Activated CD4-positive, alpha-beta T cell treated with anti-CD3 and anti-CD28 coated beads, Interleukin-2, amount 50 U/mL, for 4 hours (primary cell): ENCODE results near the gene MTSS2.
"Not testable (repeated sequence)": the region's sequence is repeated elsewhere in the genome, so short reads cannot be mapped to it uniquely, and the experiment has no call there.

Source experiments
- DNase-seq, 2 experiments: peaks; one replicate each; pipeline ENCODE4 v3.0.0-alpha.2; 2020

The MTSS2 gene

DNA sequence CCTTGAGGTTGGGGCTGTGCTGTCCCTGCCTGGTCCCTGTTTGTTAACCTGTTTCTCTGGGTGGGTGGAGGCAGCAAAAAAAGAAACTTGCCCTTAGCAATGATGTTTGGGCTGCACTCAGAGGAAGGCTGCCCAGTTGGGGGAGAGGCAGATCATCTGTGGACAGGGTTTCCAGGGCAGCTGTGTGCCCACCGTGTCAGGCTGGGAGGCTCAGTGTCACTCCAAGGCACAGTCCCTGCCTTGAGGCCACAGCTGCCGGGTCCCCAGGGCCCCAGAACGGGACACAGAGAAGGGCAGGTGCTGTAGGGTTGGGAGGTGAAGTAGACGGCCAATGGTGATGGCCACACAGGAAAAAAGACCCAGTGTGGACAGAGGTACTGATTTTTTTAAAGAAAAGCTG lies 35.6 kb downstream of the MTSS2 start:
- no peak for DNase-seq

DNA sequence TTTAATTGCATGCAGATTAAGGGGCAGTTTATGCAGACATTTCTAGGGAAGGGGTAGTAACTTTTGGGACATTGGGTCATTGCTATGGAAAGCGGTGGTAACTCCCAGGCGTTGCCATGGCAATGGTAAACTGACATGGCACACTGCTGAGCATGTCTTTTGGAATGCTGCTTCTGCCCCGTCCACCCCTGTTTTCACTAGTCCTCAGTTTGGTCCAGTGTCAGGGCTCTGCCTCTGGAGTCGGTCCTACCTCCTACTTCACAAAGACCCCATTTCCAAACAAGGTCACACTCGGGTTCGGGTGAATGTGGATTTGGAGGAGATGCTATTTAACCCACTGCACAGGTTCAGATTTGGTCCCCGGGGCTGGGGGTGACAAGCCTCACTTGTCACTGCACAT lies 36.6 kb downstream of the MTSS2 start:
- no peak for DNase-seq

DNA sequence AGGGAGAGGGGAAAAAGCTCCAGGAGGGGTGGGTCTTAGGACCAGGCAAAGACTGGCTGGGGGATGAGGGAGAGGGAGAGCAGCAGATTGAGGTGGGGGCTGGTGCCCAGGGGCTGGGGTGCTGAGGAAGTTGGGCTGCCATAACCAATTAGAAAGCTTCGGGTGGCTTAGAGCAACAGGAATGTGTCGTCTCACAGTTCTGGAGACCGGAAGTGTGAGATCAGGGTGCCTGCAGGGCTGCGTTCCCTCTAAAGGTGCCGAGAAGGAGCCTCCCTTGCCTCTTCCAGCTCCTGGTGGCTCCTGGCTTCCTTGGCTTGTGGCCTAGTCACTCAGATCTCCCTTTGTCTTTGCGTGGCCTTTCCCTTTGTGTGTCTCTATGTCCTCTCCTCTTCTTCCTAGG lies 37.2 kb downstream of the MTSS2 start:
- DNase-seq, result no peak

DNA sequence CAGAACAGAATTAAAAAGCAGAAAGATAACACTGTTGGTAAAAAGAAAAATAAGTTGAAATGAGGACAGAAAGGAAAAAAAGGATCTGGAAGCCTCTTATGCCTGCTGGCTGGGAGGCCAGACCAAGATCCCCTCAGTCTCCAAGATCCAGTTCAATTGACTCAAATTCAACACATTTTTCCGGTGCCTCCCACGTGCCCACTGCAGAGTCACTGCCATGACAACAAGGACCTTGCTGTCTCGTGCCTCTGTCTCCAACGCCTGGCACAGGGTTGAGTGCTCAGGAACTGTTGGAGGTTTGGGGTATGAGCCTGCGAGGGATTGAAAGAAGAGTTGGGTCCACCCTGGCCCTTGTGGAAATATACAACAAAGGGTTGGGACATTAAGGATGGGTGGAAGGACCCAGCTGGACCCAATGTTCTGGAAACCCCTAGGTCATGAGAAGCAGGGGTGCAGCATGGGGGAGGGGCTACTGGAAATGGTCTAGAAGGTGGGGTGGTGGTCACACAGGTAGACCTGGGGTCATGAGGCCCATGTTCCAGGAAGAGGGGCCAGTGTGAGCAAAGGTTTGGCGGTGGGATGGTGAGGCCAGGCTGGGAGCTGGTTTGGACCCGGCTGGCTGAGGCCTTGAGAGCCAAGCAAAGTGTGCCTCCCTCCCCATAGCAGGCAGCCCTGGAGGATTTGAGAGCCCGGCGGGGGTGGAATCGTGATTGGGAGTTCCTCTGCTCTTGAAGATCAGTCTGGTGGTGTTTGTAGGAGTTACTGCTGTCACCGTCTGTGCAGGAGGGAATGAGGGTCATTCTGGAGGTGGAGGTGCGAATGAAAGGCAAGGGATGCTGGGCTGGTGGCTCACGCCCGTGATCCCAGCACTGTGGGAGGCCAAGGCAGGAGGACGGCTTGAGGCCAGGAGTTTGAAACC lies 38.2 kb downstream of the MTSS2 start:
- DNase-seq, result no peak

DNA sequence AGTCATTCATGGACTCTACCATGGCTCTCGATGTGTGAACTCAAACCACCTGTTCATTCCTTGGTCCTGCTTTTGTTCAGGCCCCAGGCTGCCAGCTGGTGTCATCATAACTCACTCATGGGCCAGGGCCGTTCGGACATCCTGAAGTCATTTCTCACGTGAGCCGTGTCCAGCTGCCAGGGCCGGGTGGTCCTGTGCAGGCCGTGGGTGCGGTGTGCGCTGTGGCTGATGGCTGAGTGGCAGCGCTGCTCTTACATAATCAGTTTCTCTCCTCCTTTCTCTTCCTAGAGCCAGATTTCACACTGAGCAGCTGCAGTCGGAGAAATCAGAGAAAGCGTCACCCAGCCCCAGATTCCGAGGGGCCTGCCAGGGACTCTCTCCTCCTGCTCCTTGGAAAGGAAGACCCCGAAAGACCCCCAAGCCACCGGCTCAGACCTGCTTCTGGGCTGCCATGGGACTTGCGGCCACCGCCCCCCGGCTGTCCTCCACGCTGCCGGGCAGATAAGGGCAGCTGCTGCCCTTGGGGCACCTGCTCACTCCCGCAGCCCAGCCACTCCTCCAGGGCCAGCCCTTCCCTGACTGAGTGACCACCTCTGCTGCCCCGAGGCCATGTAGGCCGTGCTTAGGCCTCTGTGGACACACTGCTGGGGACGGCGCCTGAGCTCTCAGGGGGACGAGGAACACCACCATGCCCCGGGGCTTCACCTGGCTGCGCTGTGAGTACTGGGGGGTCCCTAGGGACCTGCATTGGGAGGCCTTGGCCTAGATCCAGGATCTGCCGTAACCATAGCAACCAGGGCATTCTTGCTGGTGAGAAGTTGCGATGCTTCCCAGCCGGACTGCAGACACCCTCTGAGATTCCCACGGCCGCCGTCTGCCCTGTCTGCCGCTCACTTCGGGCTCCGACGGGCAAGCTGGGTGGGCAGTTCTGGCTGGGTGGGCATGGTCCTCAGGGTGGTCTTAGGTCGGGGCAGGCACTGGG lies 39.3 kb downstream of the MTSS2 start, which contains the start of gene IL34:
Gene IL34, plus strand, starts transcription at position 300 of the 982 bp plus-strand sequence. Its CDS starts 389 bp downstream, at position 689.
- no peak for DNase-seq

DNA sequence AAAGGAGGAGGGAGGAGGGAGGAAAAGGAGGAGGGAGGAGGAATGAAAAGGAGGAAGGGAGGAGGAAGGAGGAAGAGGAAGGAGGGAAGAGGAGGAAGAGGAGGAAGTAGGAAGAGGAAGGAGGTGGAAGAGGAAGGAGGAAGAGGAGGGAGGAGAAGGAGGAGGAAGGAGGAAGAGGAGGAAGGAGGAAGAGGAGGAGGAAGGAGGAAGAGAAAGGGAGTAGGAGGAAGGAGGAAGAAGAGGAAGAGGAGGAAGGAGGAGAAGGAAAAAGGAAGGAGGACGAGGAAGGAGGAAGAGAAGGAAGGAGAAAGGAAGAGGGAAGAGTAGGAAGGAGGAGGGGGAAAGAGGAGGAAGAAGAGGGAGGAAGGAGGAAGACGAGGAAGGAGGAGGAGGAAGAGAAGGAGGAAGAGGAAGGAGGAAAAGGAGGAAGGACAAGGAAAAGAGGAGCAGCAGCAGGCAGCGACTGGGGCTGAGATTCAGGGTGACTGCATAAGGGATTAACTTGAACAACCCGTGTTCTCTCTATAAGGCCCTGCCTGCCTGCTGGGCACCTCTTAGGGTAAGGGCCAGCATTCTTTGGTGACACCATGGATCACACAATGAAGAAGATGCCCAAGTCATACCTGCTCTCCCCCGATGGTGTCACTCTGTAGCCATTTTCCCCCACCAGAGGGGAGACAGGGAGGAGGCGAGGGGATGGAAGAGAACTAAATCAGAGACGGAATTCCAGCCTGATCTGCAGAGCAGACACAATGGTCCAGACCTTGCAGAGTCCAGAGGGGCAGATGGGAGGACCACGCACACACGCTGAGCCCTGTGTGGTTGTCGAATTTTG lies 40.9 kb downstream of the MTSS2 start:
- no peak for DNase-seq

DNA sequence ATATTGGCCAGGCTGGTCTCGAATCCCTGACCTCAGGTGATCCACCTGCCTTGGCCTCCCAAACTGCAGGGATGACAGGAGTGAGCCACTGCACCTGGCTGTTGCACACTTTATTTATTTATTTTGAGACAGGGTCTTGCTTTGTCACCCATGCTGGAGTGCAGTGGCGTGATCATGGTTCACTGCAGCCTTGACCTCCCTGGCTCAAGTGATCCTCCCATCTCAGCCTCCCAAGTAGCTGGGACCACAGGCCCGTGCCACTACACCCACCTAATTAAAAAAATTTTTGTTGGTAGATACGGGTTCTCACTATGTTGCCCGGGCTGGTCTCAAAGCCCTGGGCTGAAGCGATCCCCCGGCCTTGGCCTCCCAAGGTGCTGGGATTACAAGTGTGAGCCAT lies 42.6 kb downstream of the MTSS2 start:
- not testable (repeated sequence) for DNase-seq

DNA sequence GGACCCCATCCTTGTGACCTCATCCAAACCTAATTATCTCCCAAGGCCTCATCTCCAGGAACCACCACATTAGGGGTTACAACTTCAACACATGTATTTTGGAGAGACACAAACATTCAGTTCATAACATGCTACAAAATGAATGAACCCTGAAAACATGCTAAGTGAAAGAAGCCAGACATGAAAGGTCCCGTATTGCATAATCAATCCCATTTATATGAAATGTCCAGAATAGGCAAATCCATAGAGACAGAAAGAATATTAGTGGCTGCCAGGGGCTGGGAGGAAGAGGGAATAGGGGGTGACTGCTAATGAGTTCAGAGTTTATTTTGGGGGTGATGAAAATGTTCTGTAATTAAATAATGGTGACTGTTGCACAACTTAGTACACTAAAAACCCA lies 43.2 kb downstream of the MTSS2 start:
- no peak for DNase-seq

DNA sequence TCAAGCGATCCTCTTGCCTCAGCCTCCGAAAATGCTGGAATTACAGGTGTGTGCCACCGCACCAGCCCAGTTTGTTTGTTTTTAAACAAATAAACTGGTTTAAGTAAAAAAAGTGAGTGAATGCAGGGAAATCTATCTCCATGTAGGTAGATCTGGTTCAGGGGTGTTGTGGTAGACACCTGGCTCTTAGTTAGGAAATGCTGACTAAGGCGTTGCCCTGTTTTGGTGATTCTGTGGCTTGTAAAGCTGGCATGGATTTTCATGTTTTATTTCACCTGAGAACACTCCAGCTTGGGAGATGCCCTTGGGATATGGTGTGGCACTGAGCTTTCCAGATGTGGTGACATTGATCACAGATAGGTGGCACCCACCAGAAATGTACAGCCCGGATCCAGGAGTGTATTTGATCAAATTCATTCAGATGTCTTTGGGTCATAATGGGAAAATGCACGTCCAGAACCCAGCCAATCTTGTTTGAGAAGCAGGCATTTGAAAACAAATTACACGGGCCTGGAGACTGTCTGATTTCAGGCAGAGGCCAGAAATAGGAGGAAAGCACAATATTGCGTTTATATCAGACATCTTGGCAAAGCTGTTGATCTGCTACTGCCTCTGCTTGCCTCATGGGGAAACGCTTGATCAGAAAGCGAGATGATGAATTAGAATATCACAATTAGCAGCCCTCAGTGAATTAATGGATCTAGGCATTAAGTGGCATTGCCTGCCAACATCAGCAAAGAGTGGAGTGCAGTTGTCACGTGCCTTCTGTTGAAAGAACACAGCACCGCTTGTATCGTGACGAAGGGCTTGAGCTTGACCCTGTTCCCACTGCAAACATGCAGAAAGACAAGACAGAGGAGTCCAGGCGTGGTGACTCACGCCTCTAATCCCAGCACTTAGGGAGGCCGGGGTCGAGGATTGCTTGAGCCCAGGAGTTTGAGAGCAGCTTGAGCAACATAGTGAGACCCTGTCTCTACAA lies 46.8 kb downstream of the MTSS2 start:
- no peak for DNase-seq
